Stimulated activated CD8-positive, alpha-beta memory T cell treated with anti-CD3 and anti-CD28 coated beads, Interleukin-7, amount 100 ng/mL, for 4 hours (primary cell): Measurements from ENCODE around the gene VWA3B.
"Not testable (repeated sequence)": the region's sequence is repeated elsewhere in the genome, so short reads cannot be mapped to it uniquely, and the experiment has no call there.

Experiments
- DNase-seq, 2 donors: peaks; one replicate each; pipeline ENCODE4 v3.0.0-alpha.2; 2020; ENCODE audit warnings: low read depth in 2 of 2

The VWA3B gene

GRCh38 chr2:98085649-98086048 is 1.3 kb upstream of the VWA3B start:
- DNase-seq, result no peak

GRCh38 chr2:98087447-98088020 is 567 bp downstream of the VWA3B start:
- DNase-seq, result no peak

GRCh38 chr2:98088261-98088660 is 1.3 kb downstream of the VWA3B start:
- no peak for DNase-seq

- no peak for DNase-seq
These were observed 3.0 kb downstream of the VWA3B start for GRCh38 chr2:98089941-98090340.

GRCh38 chr2:98090951-98091350 is 4.0 kb downstream of the VWA3B start:
- DNase-seq, result no peak

- no peak for DNase-seq
These were observed 4.8 kb downstream of the VWA3B start for GRCh38 chr2:98091738-98092137.

- DNase-seq, result no peak
These were observed 6.2 kb downstream of the VWA3B start for GRCh38 chr2:98093146-98093545.

- no peak for DNase-seq
These were observed 6.6 kb downstream of the VWA3B start for GRCh38 chr2:98093611-98094010.

GRCh38 chr2:98099939-98100743 is 13.2 kb downstream of the VWA3B start:
- no peak for DNase-seq

- DNase-seq, result not testable (repeated sequence)
These were observed 15.3 kb downstream of the VWA3B start for GRCh38 chr2:98102315-98102714.

- no peak for DNase-seq
These were observed 15.9 kb downstream of the VWA3B start for GRCh38 chr2:98102878-98103277.

- no peak for DNase-seq
These were observed 21.1 kb downstream of the VWA3B start for GRCh38 chr2:98108110-98108509.

GRCh38 chr2:98110741-98111140 is 23.8 kb downstream of the VWA3B start:
- DNase-seq, result no peak

- DNase-seq, result no peak
These were observed 27.8 kb downstream of the VWA3B start for GRCh38 chr2:98114643-98115330.

- DNase-seq, result no peak
These were observed 31.2 kb downstream of the VWA3B start for GRCh38 chr2:98118161-98118560.

- no peak for DNase-seq
These were observed 31.9 kb downstream of the VWA3B start for GRCh38 chr2:98118852-98119251.

GRCh38 chr2:98121149-98121548 is 34.2 kb downstream of the VWA3B start:
- DNase-seq, result no peak

- no peak for DNase-seq
These were observed 35.6 kb downstream of the VWA3B start for GRCh38 chr2:98122524-98122923.

GRCh38 chr2:98123286-98123685 is 36.3 kb downstream of the VWA3B start:
- DNase-seq, result no peak

- no peak for DNase-seq
These were observed 39.1 kb downstream of the VWA3B start for GRCh38 chr2:98126061-98126460.

- no peak for DNase-seq
These were observed 40.4 kb downstream of the VWA3B start for GRCh38 chr2:98127229-98127989.

- DNase-seq, result no peak
These were observed 41.7 kb downstream of the VWA3B start for GRCh38 chr2:98128556-98129109.
